Neutrophil (primary cell): Measurements from ENCODE around the gene TMEM106C.

ENCODE experiments used
- H3K27ac ChIP-seq: fragments of 200-600 bp; sonication (generic); 2 replicates; pipeline ENCODE4 v1.5.1; 2016; ENCODE audit warnings: mild to moderate bottlenecking, moderate library complexity
- H3K27me3 ChIP-seq: fragments of 200-600 bp; sonication (generic); 2 replicates; pipeline ENCODE4 v1.6.0; 2016; ENCODE audit warnings: mild to moderate bottlenecking
- H3K36me3 ChIP-seq: fragments of 200-600 bp; sonication (generic); 2 replicates; pipeline ENCODE4 v1.5.1; 2017
- H3K4me1 ChIP-seq, 2 experiments: fragments of 200-600 bp in 1 of 2; sonication (generic) in 1 of 2; 1 replicate in 1 of 2; 2 replicates in 1 of 2; pipeline versions ENCODE4 v1.5.1 to v1.6.1; 2013 to 2016; ENCODE audit warnings: low read depth in 1 of 2, low read length in 1 of 2, mild to moderate bottlenecking in 1 of 2, moderate library complexity in 1 of 2; ENCODE audit not compliant: control insufficient read depth in 1 of 2, insufficient read depth in 1 of 2
- H3K4me3 ChIP-seq, 2 experiments: fragments of 200-600 bp in 1 of 2; sonication (generic) in 1 of 2; 1 replicate in 1 of 2; 2 replicates in 1 of 2; pipeline ENCODE4 v1.5.1; 2013 to 2016; ENCODE audit warnings: low read depth in 1 of 2, low read length in 1 of 2, mild to moderate bottlenecking in 1 of 2, moderate library complexity in 1 of 2
- H3K9me3 ChIP-seq: fragments of 200-600 bp; sonication (generic); 2 replicates; pipeline ENCODE4 v1.5.1; 2016
- TF ChIP-seq, protein P1 (sequence below): fragments of 200-600 bp; sonication (generic); IDR thresholded peaks from 2 replicates; pipeline ENCODE4 v1.5.1; 2016; ENCODE audit warnings: antibody characterized with exemption

The TMEM106C gene

DNA sequence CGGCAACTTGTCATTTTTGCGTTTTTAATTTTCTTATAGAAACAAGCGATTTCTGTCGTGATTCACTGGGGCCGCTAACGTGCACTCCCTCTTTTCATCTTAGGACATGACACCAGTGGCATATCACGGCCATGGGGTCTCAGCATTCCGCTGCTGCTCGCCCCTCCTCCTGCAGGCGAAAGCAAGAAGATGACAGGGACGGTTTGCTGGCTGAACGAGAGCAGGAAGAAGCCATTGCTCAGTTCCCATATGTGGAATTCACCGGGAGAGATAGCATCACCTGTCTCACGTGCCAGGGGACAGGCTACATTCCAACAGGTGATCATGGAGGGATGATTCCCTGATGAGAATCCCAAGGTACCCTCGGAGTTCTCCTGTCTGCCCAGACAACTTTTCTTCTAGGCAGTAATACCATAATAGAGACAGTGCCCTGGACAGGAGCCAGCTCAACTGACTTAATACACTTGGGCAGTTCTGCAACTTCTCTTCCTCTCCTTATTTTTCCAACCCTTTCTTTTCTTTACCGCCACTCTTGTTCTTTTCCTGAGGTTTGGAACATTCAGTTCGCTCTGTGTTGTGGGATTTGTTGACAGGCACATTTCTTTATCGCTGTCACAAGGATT is 821 bp downstream of the TMEM106C start:
- H3K36me3 ChIP-seq: peaks cover 19% of the 10 kb centered on the region
- no peaks in the 10 kb centered on the region for H3K9me3 ChIP-seq
- TF ChIP-seq, protein P1, sequence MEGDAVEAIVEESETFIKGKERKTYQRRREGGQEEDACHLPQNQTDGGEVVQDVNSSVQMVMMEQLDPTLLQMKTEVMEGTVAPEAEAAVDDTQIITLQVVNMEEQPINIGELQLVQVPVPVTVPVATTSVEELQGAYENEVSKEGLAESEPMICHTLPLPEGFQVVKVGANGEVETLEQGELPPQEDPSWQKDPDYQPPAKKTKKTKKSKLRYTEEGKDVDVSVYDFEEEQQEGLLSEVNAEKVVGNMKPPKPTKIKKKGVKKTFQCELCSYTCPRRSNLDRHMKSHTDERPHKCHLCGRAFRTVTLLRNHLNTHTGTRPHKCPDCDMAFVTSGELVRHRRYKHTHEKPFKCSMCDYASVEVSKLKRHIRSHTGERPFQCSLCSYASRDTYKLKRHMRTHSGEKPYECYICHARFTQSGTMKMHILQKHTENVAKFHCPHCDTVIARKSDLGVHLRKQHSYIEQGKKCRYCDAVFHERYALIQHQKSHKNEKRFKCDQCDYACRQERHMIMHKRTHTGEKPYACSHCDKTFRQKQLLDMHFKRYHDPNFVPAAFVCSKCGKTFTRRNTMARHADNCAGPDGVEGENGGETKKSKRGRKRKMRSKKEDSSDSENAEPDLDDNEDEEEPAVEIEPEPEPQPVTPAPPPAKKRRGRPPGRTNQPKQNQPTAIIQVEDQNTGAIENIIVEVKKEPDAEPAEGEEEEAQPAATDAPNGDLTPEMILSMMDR: no peak
- peaks cover 7 to 14% of the 10 kb centered on the region in 2 experiments for H3K4me1 ChIP-seq
- no peak overlapping the region for H3K27ac ChIP-seq
- H3K4me3 ChIP-seq: peak overlapping the region; percentile 86 to 87
- peaks cover 34% of the 10 kb centered on the region for H3K27me3 ChIP-seq

DNA sequence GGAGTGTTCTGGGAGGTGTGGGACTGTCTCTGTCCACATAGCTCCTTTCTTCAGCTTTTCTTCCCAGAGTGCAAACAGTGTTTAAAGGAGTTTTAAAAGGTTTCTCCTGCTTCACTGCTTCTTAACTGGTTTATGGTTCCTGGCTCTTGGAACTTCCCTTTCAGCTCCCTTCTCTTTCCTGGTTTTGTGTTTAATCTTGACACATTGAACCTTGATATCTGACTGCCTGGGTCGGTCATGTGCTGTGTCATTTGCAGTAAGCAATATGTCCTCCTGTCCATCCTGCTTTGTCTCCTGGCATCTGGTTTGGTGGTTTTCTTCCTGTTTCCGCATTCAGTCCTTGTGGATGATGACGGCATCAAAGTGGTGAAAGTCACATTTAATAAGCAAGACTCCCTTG is 2.2 kb downstream of the TMEM106C start:
- Histone ChIP-seq H3K9me3 (no peaks in the 10 kb centered on the region), H3K4me1 (peaks cover 7 to 14% of the 10 kb centered on the region in 2 experiments), H3K27me3 (peaks cover 21% of the 10 kb centered on the region), H3K27ac (no peak overlapping the region), H3K36me3 (peaks cover 27% of the 10 kb centered on the region), H3K4me3 (no peak overlapping the region)
- TF ChIP-seq, protein P1: no peak

DNA sequence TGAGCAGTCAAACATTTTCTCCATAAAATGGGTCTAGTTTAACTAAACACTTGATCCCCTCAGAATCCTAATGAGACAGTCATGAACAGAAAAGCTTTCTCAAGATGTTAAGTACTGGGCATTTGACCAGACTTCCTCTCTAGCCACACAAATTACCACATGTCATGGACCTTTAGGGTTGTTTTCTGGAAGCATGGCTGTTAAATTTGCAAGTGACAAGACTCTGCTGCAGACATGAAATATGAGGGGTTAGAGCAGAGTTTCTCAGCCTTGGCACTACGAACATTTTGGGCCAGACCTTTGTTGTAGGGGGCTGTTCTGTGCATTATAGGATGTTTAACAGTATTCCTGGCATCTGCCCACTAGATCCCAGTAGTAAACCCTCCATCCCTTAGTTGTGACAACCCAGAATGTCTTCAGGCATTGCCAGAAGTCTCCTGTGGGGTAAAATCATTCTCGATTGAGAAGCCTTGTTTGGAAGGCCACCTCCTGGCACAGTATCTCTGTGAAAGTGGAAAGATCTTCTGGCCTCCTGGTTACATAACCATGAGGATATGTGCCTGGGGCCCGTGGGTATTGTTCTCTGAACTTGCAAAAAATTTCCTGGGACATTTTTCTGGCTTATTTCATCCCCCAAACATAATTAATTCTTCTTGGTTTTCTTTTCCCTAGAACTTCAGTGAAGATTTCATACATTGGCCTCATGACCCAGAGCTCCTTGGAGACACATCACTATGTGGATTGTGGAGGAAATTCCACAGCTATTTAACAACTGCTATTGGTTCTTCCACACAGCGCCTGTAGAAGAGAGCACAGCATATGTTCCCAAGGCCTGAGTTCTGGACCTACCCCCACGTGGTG is 4.3 kb downstream of the TMEM106C start:
- TF ChIP-seq, protein P1: no peak
- Histone ChIP-seq H3K9me3 (no peaks in the 10 kb centered on the region), H3K4me1 (peaks cover 7 to 14% of the 10 kb centered on the region in 2 experiments), H3K36me3 (peaks cover 27% of the 10 kb centered on the region), H3K4me3 (no peak overlapping the region), H3K27ac (no peak overlapping the region), H3K27me3 (peaks cover under 1% of the 10 kb centered on the region)

DNA sequence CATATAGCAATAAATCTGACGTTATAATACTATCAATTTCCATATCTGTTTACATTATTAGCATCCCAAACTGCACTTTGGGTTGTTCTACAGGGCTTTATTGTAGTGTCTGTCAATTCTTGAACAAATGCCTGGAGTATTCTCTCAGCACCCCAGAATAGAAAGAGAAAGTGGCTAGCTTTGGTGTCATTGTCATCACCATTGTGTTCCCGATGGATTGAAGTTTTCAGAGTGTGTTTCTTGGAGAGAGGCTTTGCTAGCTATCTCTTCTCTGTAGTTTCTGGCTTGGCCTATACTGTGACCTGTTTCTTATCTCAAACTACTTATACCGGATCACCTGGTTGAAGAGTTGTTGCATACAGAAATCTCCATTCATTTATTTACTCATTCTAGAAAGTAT is 6.4 kb downstream of the TMEM106C start:
- H3K27ac ChIP-seq: no peak overlapping the region
- no peaks in the 10 kb centered on the region for H3K27me3 ChIP-seq
- no peaks in the 10 kb centered on the region for H3K4me1 ChIP-seq
- TF ChIP-seq, protein P1: no peak
- H3K36me3 ChIP-seq: peaks cover 27% of the 10 kb centered on the region
- H3K9me3 ChIP-seq: no peaks in the 10 kb centered on the region
- H3K4me3 ChIP-seq: no peak overlapping the region

DNA sequence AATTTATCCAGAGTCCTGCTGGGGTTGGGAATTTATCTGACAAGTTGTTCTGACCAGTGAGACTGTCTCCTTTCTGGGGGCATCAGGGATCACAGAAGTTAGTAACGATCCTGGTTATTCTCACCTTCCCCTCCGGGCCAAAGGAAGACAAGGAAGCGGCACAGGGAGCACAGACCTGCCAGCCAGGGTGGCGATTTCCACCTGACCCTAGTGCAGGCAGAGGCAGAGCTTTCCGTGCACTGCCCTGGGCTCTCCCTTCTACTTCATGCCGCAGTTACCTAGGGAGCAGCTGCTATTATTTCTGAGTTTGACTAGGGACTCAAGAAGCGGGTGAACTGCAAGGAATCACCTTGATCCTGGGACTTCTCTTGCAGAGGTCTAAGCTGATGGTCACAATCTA is 7.4 kb downstream of the TMEM106C start:
- Histone ChIP-seq H3K27ac (no peak overlapping the region), H3K27me3 (no peaks in the 10 kb centered on the region), H3K9me3 (no peaks in the 10 kb centered on the region), H3K4me1 (no peaks in the 10 kb centered on the region), H3K4me3 (no peak overlapping the region), H3K36me3 (peaks cover 27% of the 10 kb centered on the region)
- TF ChIP-seq, protein P1: no peak
